MCF 10A (cell line): Measurements from ENCODE around the gene KIAA1614. TPM values are rescaled to one million over a fixed set of nuclear protein-coding genes. Genes with fewer than 3 reads are reported as not detected.

Experiments
- BruUV-seq: library from RNA; stranded (reverse); fragments of 400-500 nt; replicated peaks from 2 replicates; lab custom pipeline; 2021; lab: Mats Ljungman, UMichigan
- CTCF ChIA-PET: fragments of 300-600 bp; sonication (Branson Sonifier 250); formaldehyde crosslinking; extraction: SDS; loops from one replicate; lab custom pipeline; 2021; ENCODE audit warnings: antibody characterized with exemption, inconsistent platforms; lab: Yijun Ruan, JAX
- POLR2A ChIA-PET: fragments of 300-600, 350-650 bp; sonication (Branson Sonifier 250); formaldehyde crosslinking; extraction: SDS; loops from one replicate; lab custom pipeline; 2020; ENCODE audit warnings: antibody characterized with exemption, inconsistent platforms; lab: Yijun Ruan, JAX
- DNase-seq: peaks from one replicate; pipeline ENCODE4 v3.0.0-alpha.2; 2018; ENCODE audit not compliant: unreplicated experiment
- H3K27ac Mint-ChIP-seq: one replicate; pipeline ENCODE4 v1.8.0; 2022; ENCODE audit warnings: mild to moderate bottlenecking, low read depth, mixed read lengths; ENCODE audit not compliant: unreplicated experiment
- H3K27me3 Mint-ChIP-seq: one replicate; pipeline ENCODE4 v1.8.0; 2022; ENCODE audit warnings: mixed read lengths; ENCODE audit not compliant: insufficient read depth, unreplicated experiment
- H3K36me3 Mint-ChIP-seq: one replicate; pipeline ENCODE4 v1.8.0; 2022; ENCODE audit warnings: mild to moderate bottlenecking, moderate library complexity, mixed read lengths; ENCODE audit not compliant: insufficient read depth, unreplicated experiment
- H3K4me1 Mint-ChIP-seq: one replicate; pipeline ENCODE4 v1.8.0; 2022; ENCODE audit warnings: mixed read lengths; ENCODE audit not compliant: insufficient read depth, unreplicated experiment
- H3K4me3 Mint-ChIP-seq: one replicate; pipeline ENCODE4 v1.8.0; 2022; ENCODE audit warnings: mild to moderate bottlenecking, moderate library complexity, mixed read lengths; ENCODE audit not compliant: unreplicated experiment
- H3K9me3 Mint-ChIP-seq: one replicate; pipeline ENCODE4 v1.8.0; 2022; ENCODE audit warnings: mixed read lengths; ENCODE audit not compliant: unreplicated experiment
- intact Hi-C: fragments of 100-400 bp; cut with micrococcal nuclease; formaldehyde crosslinking; loops from 2 replicates; pipeline ENCODE4 v1.14.1; 2022
- total RNA-seq: library from RNA; stranded (reverse); gene quantifications from 2 replicates; pipeline ENCODE4 v1.2.3, GENCODE V29; 2022
- TF ChIP-seq, protein P1 (sequence below): fragments of 200-600 bp; IDR thresholded peaks from one replicate; pipeline ENCODE4 v1.8.0; 2022; ENCODE audit warnings: antibody characterized with exemption, mild to moderate bottlenecking; ENCODE audit not compliant: unreplicated experiment

The KIAA1614 gene
- total RNA-seq, 1 experiment from 2014 or later, result 1.1 TPM

DNA sequence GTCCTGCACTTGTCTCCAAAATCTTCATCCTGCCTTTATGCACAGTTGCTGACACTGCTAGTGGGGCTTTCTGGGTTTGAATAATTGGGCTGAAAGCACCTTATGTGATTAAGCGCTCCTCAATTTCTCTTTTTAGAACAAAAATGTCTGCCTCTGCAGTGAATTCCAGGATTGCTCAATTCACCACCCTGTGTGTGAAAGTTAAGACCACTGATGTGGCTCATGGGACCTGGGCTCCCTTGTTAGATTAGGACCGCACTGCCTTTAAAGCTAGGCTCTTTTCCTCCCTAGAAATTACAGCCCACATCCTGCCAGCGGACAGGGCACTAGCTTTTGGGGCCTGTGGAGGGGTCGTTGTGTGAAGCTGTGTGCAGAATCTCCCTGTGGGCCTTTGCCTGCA is 18.8 kb downstream of the KIAA1614 start:
- H3K36me3 Mint-ChIP-seq, result no peaks in the 10 kb centered on the region
- ChIA-PET POLR2A (interaction anchor here (0.5 to 0.7 kb wide), 2 partner anchors 160 to 406 kb away, joined by 3 read pairs; no protein-coding TSS in a partner anchor), CTCF (interaction anchor here (1.1 kb wide), 1 partner anchor 14 kb away, joined by 3 read pairs; no protein-coding TSS in a partner anchor)
- no peaks in the 10 kb centered on the region for H3K9me3 Mint-ChIP-seq
- H3K4me3 Mint-ChIP-seq, result no peak overlapping the region
- TF ChIP-seq, protein P1, sequence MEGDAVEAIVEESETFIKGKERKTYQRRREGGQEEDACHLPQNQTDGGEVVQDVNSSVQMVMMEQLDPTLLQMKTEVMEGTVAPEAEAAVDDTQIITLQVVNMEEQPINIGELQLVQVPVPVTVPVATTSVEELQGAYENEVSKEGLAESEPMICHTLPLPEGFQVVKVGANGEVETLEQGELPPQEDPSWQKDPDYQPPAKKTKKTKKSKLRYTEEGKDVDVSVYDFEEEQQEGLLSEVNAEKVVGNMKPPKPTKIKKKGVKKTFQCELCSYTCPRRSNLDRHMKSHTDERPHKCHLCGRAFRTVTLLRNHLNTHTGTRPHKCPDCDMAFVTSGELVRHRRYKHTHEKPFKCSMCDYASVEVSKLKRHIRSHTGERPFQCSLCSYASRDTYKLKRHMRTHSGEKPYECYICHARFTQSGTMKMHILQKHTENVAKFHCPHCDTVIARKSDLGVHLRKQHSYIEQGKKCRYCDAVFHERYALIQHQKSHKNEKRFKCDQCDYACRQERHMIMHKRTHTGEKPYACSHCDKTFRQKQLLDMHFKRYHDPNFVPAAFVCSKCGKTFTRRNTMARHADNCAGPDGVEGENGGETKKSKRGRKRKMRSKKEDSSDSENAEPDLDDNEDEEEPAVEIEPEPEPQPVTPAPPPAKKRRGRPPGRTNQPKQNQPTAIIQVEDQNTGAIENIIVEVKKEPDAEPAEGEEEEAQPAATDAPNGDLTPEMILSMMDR, result no peak
- no peaks in the 10 kb centered on the region for H3K4me1 Mint-ChIP-seq
- intact Hi-C loops, result no loop called here
- BruUV-seq, result no TSS peak
- no peak for DNase-seq
- no peak overlapping the region for H3K27ac Mint-ChIP-seq
- H3K27me3 Mint-ChIP-seq, result no peaks in the 10 kb centered on the region

DNA sequence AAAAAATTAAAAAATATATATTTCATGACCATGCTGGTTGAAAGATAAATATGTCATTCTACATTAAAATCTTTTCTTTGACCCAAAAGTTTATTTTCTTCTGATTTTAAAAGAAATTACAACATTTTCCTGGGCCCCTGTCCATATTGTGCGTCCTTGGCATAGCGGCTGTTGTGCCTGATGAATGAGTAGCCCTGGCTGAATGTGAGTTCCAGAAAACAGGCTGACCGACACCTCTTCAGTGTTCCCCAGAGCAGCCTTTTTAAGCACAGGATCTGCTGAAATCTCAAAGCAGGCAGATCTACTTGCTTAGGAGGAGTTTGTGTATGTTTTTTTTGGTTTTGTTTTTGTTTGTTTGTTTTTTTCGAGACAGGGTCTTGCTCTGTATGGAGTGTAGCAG is 19.7 kb downstream of the KIAA1614 start:
- no peaks in the 10 kb centered on the region for H3K9me3 Mint-ChIP-seq
- no peaks in the 10 kb centered on the region for H3K27me3 Mint-ChIP-seq
- no peaks in the 10 kb centered on the region for H3K4me1 Mint-ChIP-seq
- no peak for DNase-seq
- H3K4me3 Mint-ChIP-seq, result no peak overlapping the region
- BruUV-seq, result no TSS peak
- TF ChIP-seq, protein P1, result no peak
- ChIA-PET CTCF (interaction anchor here (0.7 to 1.1 kb wide), 2 partner anchors 13 to 130 kb away, joined by 3 to 4 read pairs; no protein-coding TSS in a partner anchor), POLR2A (no interaction called here)
- H3K27ac Mint-ChIP-seq, result no peak overlapping the region
- H3K36me3 Mint-ChIP-seq, result no peaks in the 10 kb centered on the region
- intact Hi-C loops, result no loop called here

DNA sequence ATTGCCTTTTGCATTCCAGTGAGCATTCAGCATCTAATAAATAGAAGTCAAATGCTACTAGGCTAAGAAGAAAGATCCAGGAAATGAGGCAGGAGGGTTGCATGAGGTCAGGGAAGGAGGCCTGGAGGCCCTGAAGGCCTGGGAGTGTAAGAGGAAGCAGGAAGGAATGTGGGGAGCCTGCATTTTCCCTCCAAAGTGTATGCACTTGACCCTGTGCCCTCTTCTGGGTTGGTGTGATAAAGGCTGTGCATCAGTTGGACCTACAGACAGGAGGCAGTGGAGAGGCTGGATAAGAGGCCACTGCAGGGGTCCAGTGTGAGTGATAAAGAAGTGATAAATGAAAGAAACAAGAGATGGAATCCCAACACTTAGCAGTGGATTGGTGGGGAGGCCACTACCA is 20.4 kb downstream of the KIAA1614 start:
- CTCF ChIA-PET, result interaction anchor here (0.7 kb wide), 1 partner anchor 130 kb away, joined by 4 read pairs; no protein-coding TSS in a partner anchor

DNA sequence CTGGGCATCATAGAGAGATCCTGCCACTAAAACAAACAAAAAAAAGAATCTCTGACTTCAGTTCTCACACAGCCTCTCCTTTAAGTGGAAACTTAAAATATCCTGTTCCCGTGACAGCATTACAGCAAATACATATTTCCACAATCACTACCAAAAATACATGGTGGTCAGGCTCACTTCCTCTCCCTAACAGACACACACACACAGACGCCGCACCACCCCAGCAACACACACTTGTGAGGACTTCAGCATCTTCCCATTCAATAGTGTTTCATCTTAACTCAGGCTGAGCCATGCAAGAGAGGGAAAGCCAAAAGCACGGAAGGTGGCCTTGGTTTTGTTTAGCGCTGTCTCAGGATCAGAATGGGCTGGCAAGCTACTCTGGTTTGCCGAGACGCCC is 21.9 kb downstream of the KIAA1614 start:
- Mint-ChIP-seq H3K4me3 (no peak overlapping the region), H3K36me3 (no peaks in the 10 kb centered on the region), H3K27me3 (peaks cover 18% of the 10 kb centered on the region), H3K4me1 (no peaks in the 10 kb centered on the region), H3K27ac (no peak overlapping the region), H3K9me3 (no peaks in the 10 kb centered on the region)
- TF ChIP-seq, protein P1, result no peak
- ChIA-PET POLR2A (interaction anchor here (0.6 kb wide), 1 partner anchor 9 kb away, joined by 3 read pairs; no protein-coding TSS in a partner anchor), CTCF (interaction anchor here (0.7 kb wide), 1 partner anchor 681 kb away, joined by 3 read pairs; no protein-coding TSS in a partner anchor)
- no peak for DNase-seq
- intact Hi-C loops, result no loop called here
- no TSS peak for BruUV-seq

More for the DNA sequence above, 20.4 kb downstream of the KIAA1614 start:
- no TSS peak for BruUV-seq
- DNase-seq, result no peak
- TF ChIP-seq, protein P1, result no peak
- H3K4me3 Mint-ChIP-seq, result no peak overlapping the region
- no peaks in the 10 kb centered on the region for H3K9me3 Mint-ChIP-seq
- POLR2A ChIA-PET, result no interaction called here
- H3K27me3 Mint-ChIP-seq, result peaks cover 4% of the 10 kb centered on the region
- H3K4me1 Mint-ChIP-seq, result no peaks in the 10 kb centered on the region
- no peak overlapping the region for H3K27ac Mint-ChIP-seq
- intact Hi-C loops, result no loop called here
- H3K36me3 Mint-ChIP-seq, result no peaks in the 10 kb centered on the region
